ENCODE results near the gene COLQ. TPM values are rescaled to one million over a fixed set of nuclear protein-coding genes. Genes with fewer than 3 reads are reported as not detected.
A peak's percentile ranks its signal among the peaks of the same experiment; 100 is the strongest.

The COLQ gene
- total RNA-seq, 5 donors from 2014 or later (not counting 1 experiment from before 2014, with no cell fraction given) = 5.1 to 11.4 (median 7.2) TPM

DNA sequence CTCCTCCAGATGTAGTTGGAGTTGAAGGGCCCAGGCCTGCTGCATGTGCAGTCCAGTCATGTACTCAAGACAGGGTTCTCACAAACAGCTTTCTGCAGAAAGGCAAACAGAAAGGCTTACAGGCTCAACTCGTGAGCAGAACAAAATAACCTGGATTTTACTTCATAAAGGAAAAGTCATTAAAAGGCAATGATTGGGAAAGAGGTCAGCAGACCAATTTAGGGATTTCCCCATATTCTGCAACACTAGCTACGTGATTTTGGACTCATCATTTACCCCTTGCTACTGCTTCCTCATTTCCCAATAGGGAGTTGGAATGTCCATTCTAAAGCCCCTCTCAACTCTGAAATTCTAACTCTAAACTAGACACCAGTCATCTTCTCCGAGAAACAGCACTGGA lies 112.3 kb downstream of the COLQ start:
- no peaks in the 10 kb centered on the region for H3K9me3 ChIP-seq
- peaks cover 7 to 40% of the 10 kb centered on the region in 2 donors for H3K36me3 ChIP-seq (ENCODE audit: control insufficient read depth in 2 of 2, extremely low read depth in 1 of 2, insufficient read depth in 1 of 2, low read length in 1 of 2)
- H3K4me3 ChIP-seq (ENCODE audit: control insufficient read depth in 1 of 2, extremely low read depth in 1 of 2, low read length in 1 of 2) = no peak overlapping the region
- Mint-ChIP-seq H3K9me3 (no peaks in the 10 kb centered on the region), H3K36me3 (peaks cover 28% of the 10 kb centered on the region), H3K27ac (no peak overlapping the region), H3K4me3 (no peak overlapping the region), H3K4me1 (peaks cover 0 to 3% (median 0%) of the 10 kb centered on the region in 3 donors), H3K27me3 (no peaks in the 10 kb centered on the region)
- DNase-seq (no peak), ATAC-seq (replicated peaks in 1 of 4) (no peak)
- no peak overlapping the region for H3K27ac ChIP-seq (ENCODE audit: low read length)
- WGBS (ENCODE audit: insufficient coverage) = no CpG with 5 or more reads among the region's 3 CpGs
- CTCF ChIA-PET = no interaction called here
- no peaks in the 10 kb centered on the region for H3K4me1 ChIP-seq (ENCODE audit: control insufficient read depth in 1 of 2, extremely low read depth in 1 of 2, insufficient read depth in 2 of 2, low read length in 2 of 2)
- H3K27me3 ChIP-seq (replicated peaks in 1 of 2; ENCODE audit: control insufficient read depth in 2 of 2, extremely low read depth in 1 of 2, insufficient read depth in 2 of 2, low read length in 1 of 2) = no peaks in the 10 kb centered on the region
- POLR2A ChIA-PET = no interaction called here

DNA sequence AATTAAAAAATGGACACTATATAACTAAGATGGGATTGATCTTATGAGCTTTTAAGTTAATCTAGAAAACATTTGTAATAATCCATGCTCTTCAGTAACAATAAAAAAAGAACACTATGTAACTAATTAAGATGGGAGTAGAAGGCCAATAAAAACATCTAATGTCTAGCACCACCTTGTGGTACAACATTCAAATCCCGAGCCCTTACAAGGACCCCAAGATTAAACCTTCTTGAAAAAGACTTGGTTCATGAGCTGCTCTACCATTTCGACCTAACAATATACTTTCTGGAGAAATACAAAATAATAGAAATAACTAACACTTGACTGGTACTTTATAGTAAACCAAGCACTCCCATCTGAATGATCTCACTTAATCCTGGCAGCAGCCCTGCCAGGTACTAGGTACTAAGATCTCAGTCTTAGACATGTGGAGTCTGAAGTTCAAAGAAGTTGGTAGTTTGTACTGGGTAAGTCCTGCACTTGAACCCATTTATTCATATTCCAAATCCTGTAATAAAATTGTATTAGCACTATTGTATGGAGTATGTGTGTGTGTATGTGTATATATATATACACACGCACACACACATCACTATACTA lies 116.0 kb downstream of the COLQ start:
- Mint-ChIP-seq H3K27ac (no peak overlapping the region), H3K4me3 (no peak overlapping the region)
- DNase-seq = peak in 7 of 35 experiments; percentile 12 to 76 (median 21)

DNA sequence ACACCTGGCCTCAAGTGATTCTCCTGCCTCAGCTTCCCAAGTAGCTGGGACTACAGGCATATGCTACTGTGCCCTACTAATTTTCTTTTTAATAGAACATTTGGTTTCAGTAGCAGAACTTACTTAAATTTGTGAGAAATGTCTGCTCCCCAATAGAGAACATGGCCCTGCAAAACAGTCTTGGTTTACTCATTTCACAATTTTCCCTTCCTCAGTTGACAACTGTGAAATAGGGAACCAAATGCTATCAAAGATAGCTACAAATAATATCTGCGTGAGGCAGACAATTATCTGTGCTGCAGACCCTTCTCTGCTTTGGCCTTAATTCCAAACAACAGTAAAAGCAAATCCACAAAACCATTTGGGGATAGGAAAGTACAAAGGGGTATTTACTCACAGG lies 116.7 kb downstream of the COLQ start:
- H3K27ac ChIP-seq (ENCODE audit: low read length) = no peak overlapping the region
- no peak overlapping the region for H3K4me3 Mint-ChIP-seq
- peaks cover 4% of the 10 kb centered on the region for H3K36me3 Mint-ChIP-seq
- H3K27me3 ChIP-seq (replicated peaks in 1 of 2; ENCODE audit: control insufficient read depth in 2 of 2, extremely low read depth in 1 of 2, insufficient read depth in 2 of 2, low read length in 1 of 2) = no peaks in the 10 kb centered on the region
- WGBS (ENCODE audit: insufficient coverage) = no CpG with 5 or more reads among the region's 1 CpG
- POLR2A ChIA-PET = interaction anchor here (0.6 to 1.4 kb wide), 5 partner anchors 54 to 309 kb away, joined by 3 to 6 read pairs (median 3); no protein-coding TSS in a partner anchor
- CTCF ChIA-PET = interaction anchor here (0.6 to 2.0 kb wide), 29 partner anchors 20 to 287 kb away, joined by 3 to 82 read pairs (median 4); partner anchors contain the start of genes CAPN7 (in 1 of the 2) and SH3BP5 (in 1 of the 2)
- peaks cover 0 to 3% of the 10 kb centered on the region in 2 donors for H3K36me3 ChIP-seq (ENCODE audit: control insufficient read depth in 2 of 2, extremely low read depth in 1 of 2, insufficient read depth in 1 of 2, low read length in 1 of 2)
- ATAC-seq (replicated peaks in 1 of 4) (no peak), DNase-seq (no peak)
- H3K9me3 Mint-ChIP-seq = no peaks in the 10 kb centered on the region
- H3K4me1 Mint-ChIP-seq = peaks cover 7 to 23% (median 15%) of the 10 kb centered on the region in 3 donors
- H3K9me3 ChIP-seq = no peaks in the 10 kb centered on the region
- no peak overlapping the region for H3K27ac Mint-ChIP-seq
- H3K4me1 ChIP-seq (ENCODE audit: control insufficient read depth in 1 of 2, extremely low read depth in 1 of 2, insufficient read depth in 2 of 2, low read length in 2 of 2) = peaks cover 0 to 8% of the 10 kb centered on the region in 2 experiments
- no peak overlapping the region for H3K4me3 ChIP-seq (ENCODE audit: control insufficient read depth in 1 of 2, extremely low read depth in 1 of 2, low read length in 1 of 2)
- H3K27me3 Mint-ChIP-seq = no peaks in the 10 kb centered on the region

More for the DNA sequence above, 116.0 kb downstream of the COLQ start:
- Mint-ChIP-seq H3K9me3 (no peaks in the 10 kb centered on the region), H3K27me3 (no peaks in the 10 kb centered on the region), H3K4me1 (peaks cover 0 to 16% (median 7%) of the 10 kb centered on the region in 3 donors), H3K36me3 (peaks cover 8% of the 10 kb centered on the region)
- peak in 2 of 4 experiments; percentile 43 to 69 for ATAC-seq (replicated peaks in 1 of 4)
- no peaks in the 10 kb centered on the region for H3K27me3 ChIP-seq (replicated peaks in 1 of 2; ENCODE audit: control insufficient read depth in 2 of 2, extremely low read depth in 1 of 2, insufficient read depth in 2 of 2, low read length in 1 of 2)
- ChIA-PET POLR2A (interaction anchor here (0.6 to 1.4 kb wide), 5 partner anchors 55 to 310 kb away, joined by 3 to 6 read pairs (median 3); no protein-coding TSS in a partner anchor), CTCF (interaction anchor here (0.5 to 2.0 kb wide), 38 partner anchors 20 to 1854 kb away, joined by 3 to 82 read pairs (median 4); partner anchors contain the start of genes CAPN7 (in 1 of the 2) and SH3BP5 (in 1 of the 2))
- H3K4me1 ChIP-seq (ENCODE audit: control insufficient read depth in 1 of 2, extremely low read depth in 1 of 2, insufficient read depth in 2 of 2, low read length in 2 of 2) = peaks cover 0 to 2% of the 10 kb centered on the region in 2 experiments
- peaks cover 2 to 8% of the 10 kb centered on the region in 2 donors for H3K36me3 ChIP-seq (ENCODE audit: control insufficient read depth in 2 of 2, extremely low read depth in 1 of 2, insufficient read depth in 1 of 2, low read length in 1 of 2)
- no peak overlapping the region for H3K4me3 ChIP-seq (ENCODE audit: control insufficient read depth in 1 of 2, extremely low read depth in 1 of 2, low read length in 1 of 2)
- no peaks in the 10 kb centered on the region for H3K9me3 ChIP-seq
- no peak overlapping the region for H3K27ac ChIP-seq (ENCODE audit: low read length)
- no CpG with 5 or more reads among the region's 3 CpGs for WGBS (ENCODE audit: insufficient coverage)

DNA sequence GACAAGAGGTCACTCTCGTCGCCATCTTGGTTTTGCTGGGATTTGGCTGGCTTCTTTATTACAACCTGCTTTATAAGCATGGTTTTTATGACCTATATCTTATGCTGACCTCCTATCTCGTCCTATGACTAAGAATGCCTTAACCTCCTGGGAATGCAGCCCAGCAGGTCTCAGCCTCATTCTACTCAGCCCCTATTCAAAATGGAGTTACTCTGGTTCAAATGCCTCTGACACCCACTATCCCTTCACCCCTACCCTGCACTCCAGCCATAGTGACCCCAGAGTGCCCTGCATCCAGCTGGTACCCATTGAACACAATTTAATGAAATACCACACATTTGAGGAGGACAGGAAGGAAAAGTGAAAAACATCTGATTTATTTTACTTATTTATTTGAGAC lies 117.5 kb downstream of the COLQ start:
- H3K27me3 ChIP-seq (replicated peaks in 1 of 2; ENCODE audit: control insufficient read depth in 2 of 2, extremely low read depth in 1 of 2, insufficient read depth in 2 of 2, low read length in 1 of 2) = no peaks in the 10 kb centered on the region
- no peak overlapping the region for H3K4me3 Mint-ChIP-seq
- H3K9me3 ChIP-seq = no peaks in the 10 kb centered on the region
- no peaks in the 10 kb centered on the region for H3K36me3 Mint-ChIP-seq
- peaks cover 0 to 14% of the 10 kb centered on the region in 2 experiments for H3K4me1 ChIP-seq (ENCODE audit: control insufficient read depth in 1 of 2, extremely low read depth in 1 of 2, insufficient read depth in 2 of 2, low read length in 2 of 2)
- no peak overlapping the region for H3K27ac ChIP-seq (ENCODE audit: low read length)
- no peaks in the 10 kb centered on the region for H3K36me3 ChIP-seq (ENCODE audit: control insufficient read depth in 2 of 2, extremely low read depth in 1 of 2, insufficient read depth in 1 of 2, low read length in 1 of 2)
- H3K9me3 Mint-ChIP-seq = no peaks in the 10 kb centered on the region
- DNase-seq (no peak), ATAC-seq (replicated peaks in 1 of 4) (no peak)
- 83% methylated on average over 1 of the region's 3 CpGs for WGBS (ENCODE audit: insufficient coverage)
- CTCF ChIA-PET = interaction anchor here (0.6 to 2.0 kb wide), 2 partner anchors 38 to 136 kb away, joined by 4 to 19 read pairs; no protein-coding TSS in a partner anchor
- no peak overlapping the region for H3K4me3 ChIP-seq (ENCODE audit: control insufficient read depth in 1 of 2, extremely low read depth in 1 of 2, low read length in 1 of 2)
- H3K4me1 Mint-ChIP-seq = peaks cover 15 to 31% (median 17%) of the 10 kb centered on the region in 3 donors
- POLR2A ChIA-PET = interaction anchor here in 1 of 2 donors (0.6 kb wide), 3 partner anchors 10 to 197 kb away, joined by 3 read pairs; no protein-coding TSS in a partner anchor
- H3K27me3 Mint-ChIP-seq = no peaks in the 10 kb centered on the region
- H3K27ac Mint-ChIP-seq = no peak overlapping the region

DNA sequence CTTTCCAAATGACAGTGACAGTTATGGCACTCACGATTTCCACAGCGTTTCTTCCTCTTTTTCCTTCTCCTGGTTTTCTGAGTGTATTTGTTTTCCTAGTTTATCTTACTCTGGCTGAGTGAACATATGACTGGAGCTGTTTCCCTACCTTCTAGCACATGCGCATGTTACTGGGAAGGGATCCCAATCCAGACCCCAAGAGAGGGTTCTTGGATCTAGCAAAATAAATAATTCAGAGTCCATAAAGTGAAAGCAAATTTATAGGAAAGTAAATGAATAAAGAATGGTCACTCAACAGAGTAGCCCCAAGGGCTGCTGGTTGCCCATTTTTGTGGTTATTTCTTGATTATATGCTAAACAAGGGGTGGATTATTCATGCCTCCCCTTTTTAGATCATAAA lies 118.0 kb downstream of the COLQ start:
- H3K9me3 ChIP-seq = no peaks in the 10 kb centered on the region
- CTCF ChIA-PET = interaction anchor here in 1 of 2 donors (0.8 to 1.8 kb wide), 2 partner anchors 135 to 200 kb away, joined by 3 to 7 read pairs; no protein-coding TSS in a partner anchor
- H3K4me1 Mint-ChIP-seq = peaks cover 15 to 33% (median 17%) of the 10 kb centered on the region in 3 donors
- H3K36me3 ChIP-seq (ENCODE audit: control insufficient read depth in 2 of 2, extremely low read depth in 1 of 2, insufficient read depth in 1 of 2, low read length in 1 of 2) = no peaks in the 10 kb centered on the region
- H3K27me3 ChIP-seq (replicated peaks in 1 of 2; ENCODE audit: control insufficient read depth in 2 of 2, extremely low read depth in 1 of 2, insufficient read depth in 2 of 2, low read length in 1 of 2) = no peaks in the 10 kb centered on the region
- H3K4me3 ChIP-seq (ENCODE audit: control insufficient read depth in 1 of 2, extremely low read depth in 1 of 2, low read length in 1 of 2) = no peak overlapping the region
- no peaks in the 10 kb centered on the region for H3K27me3 Mint-ChIP-seq
- H3K36me3 Mint-ChIP-seq = no peaks in the 10 kb centered on the region
- no peak overlapping the region for H3K4me3 Mint-ChIP-seq
- ATAC-seq (replicated peaks in 1 of 4) (no peak), DNase-seq (no peak)
- POLR2A ChIA-PET = no interaction called here
- H3K27ac Mint-ChIP-seq = no peak overlapping the region
- peaks cover 0 to 17% of the 10 kb centered on the region in 2 experiments for H3K4me1 ChIP-seq (ENCODE audit: control insufficient read depth in 1 of 2, extremely low read depth in 1 of 2, insufficient read depth in 2 of 2, low read length in 2 of 2)
- H3K27ac ChIP-seq (ENCODE audit: low read length) = no peak overlapping the region
- no peaks in the 10 kb centered on the region for H3K9me3 Mint-ChIP-seq
- no CpG with 5 or more reads among the region's 3 CpGs for WGBS (ENCODE audit: insufficient coverage)

DNA sequence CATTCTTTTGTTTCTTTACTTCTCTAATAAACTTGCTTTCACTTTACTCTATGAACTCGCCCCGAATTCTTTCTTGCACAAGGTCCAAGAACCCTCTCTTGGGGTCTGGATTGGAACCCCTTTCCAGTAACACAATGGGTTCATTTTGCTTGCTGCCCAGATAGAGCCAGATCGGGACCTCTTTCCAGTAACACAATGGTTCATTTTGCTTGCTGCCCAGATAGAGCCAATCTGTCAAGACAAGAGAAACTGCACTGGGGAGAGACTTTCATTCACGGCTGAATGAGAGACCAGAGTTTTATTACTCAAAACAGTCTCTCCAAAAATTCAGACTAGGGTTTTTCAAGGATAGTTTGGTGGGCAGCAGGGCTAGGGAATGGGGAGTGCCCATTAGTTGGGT lies 119.6 kb downstream of the COLQ start:
- ChIA-PET CTCF (interaction anchor here (0.6 to 1.8 kb wide), 3 partner anchors 134 to 425 kb away, joined by 3 to 7 read pairs (median 4); no protein-coding TSS in a partner anchor), POLR2A (no interaction called here)
- H3K4me3 ChIP-seq (ENCODE audit: control insufficient read depth in 1 of 2, extremely low read depth in 1 of 2, low read length in 1 of 2) = no peak overlapping the region
- no peaks in the 10 kb centered on the region for H3K36me3 ChIP-seq (ENCODE audit: control insufficient read depth in 2 of 2, extremely low read depth in 1 of 2, insufficient read depth in 1 of 2, low read length in 1 of 2)
- no peaks in the 10 kb centered on the region for H3K9me3 ChIP-seq
- Mint-ChIP-seq H3K36me3 (no peaks in the 10 kb centered on the region), H3K9me3 (no peaks in the 10 kb centered on the region), H3K4me3 (no peak overlapping the region), H3K27me3 (no peaks in the 10 kb centered on the region), H3K4me1 (peaks cover 15 to 38% (median 20%) of the 10 kb centered on the region in 3 donors), H3K27ac (no peak overlapping the region)
- H3K27ac ChIP-seq (ENCODE audit: low read length) = no peak overlapping the region
- H3K4me1 ChIP-seq (ENCODE audit: control insufficient read depth in 1 of 2, extremely low read depth in 1 of 2, insufficient read depth in 2 of 2, low read length in 2 of 2) = peaks cover 0 to 20% of the 10 kb centered on the region in 2 experiments
- H3K27me3 ChIP-seq (replicated peaks in 1 of 2; ENCODE audit: control insufficient read depth in 2 of 2, extremely low read depth in 1 of 2, insufficient read depth in 2 of 2, low read length in 1 of 2) = no peaks in the 10 kb centered on the region
- no peak for DNase-seq
- WGBS (ENCODE audit: insufficient coverage) = 83% methylated on average over 2 of the region's 4 CpGs
- no peak for ATAC-seq (replicated peaks in 1 of 4)

All from T-cell (primary cell).